SK-N-SH (cell line): ENCODE results near the gene NF2.

ENCODE experiments used
- EZH2phosphoT487 ChIP-seq: fragments of 200-600 bp; sonication (generic); IDR thresholded peaks from 2 replicates; pipeline ENCODE4 v1.6.1; 2017; ENCODE audit warnings: low read depth, mixed run types, mild to moderate bottlenecking, antibody characterized with exemption, moderate library complexity, borderline replicate concordance
- TAF1 ChIP-seq: IDR thresholded peaks from 2 replicates; pipeline ENCODE4 v1.6.1; 2012; ENCODE audit warnings: low read depth, mild to moderate bottlenecking, low read length, moderate library complexity, borderline replicate concordance
- TF ChIP-seq, protein P1 (sequence below): fragments of 200-600 bp; sonication (generic); IDR thresholded peaks from 2 replicates; pipeline ENCODE4 v1.6.1; 2017; ENCODE audit warnings: antibody characterized with exemption, mild to moderate bottlenecking, moderate library complexity

DNA sequence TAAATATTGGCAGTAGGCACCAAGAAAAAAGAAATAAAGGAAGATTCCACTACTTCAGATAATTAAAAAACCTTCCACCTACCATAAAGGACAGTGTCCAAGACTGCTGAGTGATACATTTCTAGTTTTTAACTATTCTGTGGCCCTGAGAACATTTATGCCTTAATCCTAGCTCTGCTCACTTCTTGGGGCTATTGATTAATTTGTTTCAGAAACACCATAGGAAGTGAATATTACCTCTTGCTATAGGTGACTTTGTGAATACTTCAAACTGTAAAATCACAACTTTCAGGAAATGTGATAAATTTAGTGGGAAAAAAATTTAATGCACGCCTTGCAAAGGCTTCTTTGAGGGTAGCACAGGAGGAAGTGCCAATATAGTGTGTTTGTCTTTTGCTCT lies 35.2 kb downstream of the NF2 start:
- TF ChIP-seq TAF1: no peak
- TF ChIP-seq, protein P1, sequence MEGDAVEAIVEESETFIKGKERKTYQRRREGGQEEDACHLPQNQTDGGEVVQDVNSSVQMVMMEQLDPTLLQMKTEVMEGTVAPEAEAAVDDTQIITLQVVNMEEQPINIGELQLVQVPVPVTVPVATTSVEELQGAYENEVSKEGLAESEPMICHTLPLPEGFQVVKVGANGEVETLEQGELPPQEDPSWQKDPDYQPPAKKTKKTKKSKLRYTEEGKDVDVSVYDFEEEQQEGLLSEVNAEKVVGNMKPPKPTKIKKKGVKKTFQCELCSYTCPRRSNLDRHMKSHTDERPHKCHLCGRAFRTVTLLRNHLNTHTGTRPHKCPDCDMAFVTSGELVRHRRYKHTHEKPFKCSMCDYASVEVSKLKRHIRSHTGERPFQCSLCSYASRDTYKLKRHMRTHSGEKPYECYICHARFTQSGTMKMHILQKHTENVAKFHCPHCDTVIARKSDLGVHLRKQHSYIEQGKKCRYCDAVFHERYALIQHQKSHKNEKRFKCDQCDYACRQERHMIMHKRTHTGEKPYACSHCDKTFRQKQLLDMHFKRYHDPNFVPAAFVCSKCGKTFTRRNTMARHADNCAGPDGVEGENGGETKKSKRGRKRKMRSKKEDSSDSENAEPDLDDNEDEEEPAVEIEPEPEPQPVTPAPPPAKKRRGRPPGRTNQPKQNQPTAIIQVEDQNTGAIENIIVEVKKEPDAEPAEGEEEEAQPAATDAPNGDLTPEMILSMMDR: no peak
- TF ChIP-seq EZH2phosphoT487: no peak
